H1 (cell line): ENCODE data around the gene SRPK3. TPM values are rescaled to one million over a fixed set of nuclear protein-coding genes. Genes with fewer than 3 reads are reported as not detected.

Experiments used
- CTCF ChIA-PET: fragments of 300-600 bp; sonication (Branson Sonifier 250); formaldehyde crosslinking; loops from one replicate; lab custom pipeline; 2021; ENCODE audit not compliant: partially characterized antibody; lab: Charles Lee
- POLR2A ChIA-PET: fragments of 300-600 bp; sonication (Branson Sonifier 250); formaldehyde crosslinking; loops from one replicate; lab custom pipeline; 2021; ENCODE audit warnings: inconsistent platforms; ENCODE audit not compliant: partially characterized antibody; lab: Charles Lee
- DNase-seq, 2 experiments: peaks; one replicate each; pipeline versions ENCODE4 v3.0.0 to v3.0.0-alpha.2; 2010 to 2022; ENCODE audit warnings: low spot score in 2 of 2, low read depth in 1 of 2, mixed read lengths in 1 of 2
- FAIRE-seq: peaks from 2 replicates; lab custom pipeline; 2011; peaks lifted over from hg19 to GRCh38; lab: Jason Lieb, UNC
- H2AFZ ChIP-seq: 2 replicates; pipeline ENCODE4 v1.8.1; 2012; ENCODE audit warnings: low read length, inconsistent platforms
- H2AK5ac ChIP-seq: 2 replicates; pipeline ENCODE4 v1.6.1; 2013; ENCODE audit warnings: low read depth, low read length
- H2BK120ac ChIP-seq: replicated peaks from 2 replicates; pipeline ENCODE3; 2013; ENCODE audit warnings: low read depth, low read length, inconsistent platforms
- H2BK12ac ChIP-seq: 2 replicates; pipeline ENCODE4 v1.6.1; 2013; ENCODE audit warnings: low read depth, low read length
- H2BK15ac ChIP-seq: 2 replicates; pipeline ENCODE4 v1.6.1; 2013; ENCODE audit warnings: low read length
- H2BK20ac ChIP-seq: 2 replicates; pipeline ENCODE4 v1.6.1; 2013; ENCODE audit warnings: low read length
- H2BK5ac ChIP-seq: 2 replicates; pipeline ENCODE4 v1.6.1; 2013; ENCODE audit warnings: low read depth, low read length
- H3K14ac ChIP-seq: 2 replicates; pipeline ENCODE4 v1.6.1; 2013; ENCODE audit warnings: inconsistent platforms; ENCODE audit not compliant: insufficient read length
- H3K18ac ChIP-seq: 2 replicates; pipeline ENCODE4 v1.6.1; 2013; ENCODE audit warnings: low read length; ENCODE audit errors: extremely low read depth
- H3K23ac ChIP-seq: 2 replicates; pipeline ENCODE4 v1.6.1; 2013; ENCODE audit warnings: inconsistent platforms; ENCODE audit not compliant: insufficient read length
- H3K23me2 ChIP-seq: 2 replicates; pipeline ENCODE4 v1.6.1; 2013; ENCODE audit warnings: low read depth, low read length
- H3K27ac ChIP-seq: 2 replicates; pipeline ENCODE4 v1.6.1; 2011; ENCODE audit warnings: low read depth, low read length, inconsistent platforms
- H3K27me3 ChIP-seq, 4 experiments: replicated peaks in 1 of 4; 1 replicate in 1 of 4; 2 replicates in 3 of 4; pipeline versions ENCODE4 v1.6.1 to v1.8.1; 2011 to 2013; ENCODE audit warnings: low read length in 3 of 4, mild to moderate bottlenecking in 3 of 4, inconsistent platforms in 2 of 4, mixed read lengths in 2 of 4, moderate library complexity in 1 of 4; ENCODE audit not compliant: control insufficient read depth in 3 of 4, insufficient read depth in 3 of 4; ENCODE audit errors: extremely low read depth in 1 of 4
- H3K36me3 ChIP-seq, 4 experiments: 2 replicates each; pipeline versions ENCODE4 v1.6.1 to v1.8.1; 2011 to 2013; ENCODE audit warnings: mild to moderate bottlenecking in 4 of 4, low read length in 3 of 4, moderate library complexity in 2 of 4, control low read depth in 1 of 4, inconsistent platforms in 1 of 4; ENCODE audit not compliant: insufficient read depth in 4 of 4, control insufficient read depth in 2 of 4
- H3K4ac ChIP-seq: replicated peaks from 2 replicates; pipeline ENCODE3; 2013; ENCODE audit warnings: low read length, low read depth, mixed read lengths, inconsistent platforms; ENCODE audit not compliant: insufficient read length
- H3K4me1 ChIP-seq, 4 experiments: replicated peaks in 1 of 4; 1 replicate in 1 of 4; 2 replicates in 3 of 4; pipeline versions ENCODE4 v1.6.1 to v1.8.1; 2011 to 2013; ENCODE audit warnings: low read length in 3 of 4, inconsistent platforms in 2 of 4, mixed read lengths in 1 of 4; ENCODE audit not compliant: insufficient read depth in 4 of 4, control insufficient read depth in 3 of 4
- H3K4me2 ChIP-seq, 2 experiments: 2 replicates each; pipeline versions ENCODE4 v1.6.1 to v1.8.1; 2011 to 2013; ENCODE audit warnings: low read depth in 2 of 2, low read length in 2 of 2, control low read depth in 1 of 2, inconsistent platforms in 1 of 2, mild to moderate bottlenecking in 1 of 2; ENCODE audit not compliant: insufficient read depth in 1 of 2
- H3K4me3 ChIP-seq, 4 experiments: fragments of 200-600, 300-600 bp in 1 of 4; sonication (generic), shearing (Covaris generic), sonication (Bioruptor Twin) in 1 of 4; 2 replicates each; pipeline versions ENCODE4 v1.5.1 to v1.8.1; 2011 to 2016; ENCODE audit warnings: low read length in 4 of 4, low read depth in 3 of 4, control low read depth in 2 of 4, inconsistent platforms in 2 of 4, mild to moderate bottlenecking in 2 of 4, mixed read lengths in 1 of 4, moderate library complexity in 1 of 4; ENCODE audit not compliant: insufficient read depth in 2 of 4; ENCODE audit errors: extremely low read depth in 1 of 4
- H3K56ac ChIP-seq: replicated peaks from 2 replicates; pipeline ENCODE3; 2013; ENCODE audit warnings: low read depth, mild to moderate bottlenecking, mixed read lengths, low read length, inconsistent platforms; ENCODE audit not compliant: insufficient read length
- H3K79me1 ChIP-seq: 2 replicates; pipeline ENCODE4 v1.6.1; 2013; ENCODE audit warnings: low read depth, low read length, control low read depth
- H3K79me2 ChIP-seq, 2 experiments: 2 replicates each; pipeline versions ENCODE4 v1.6.1 to v1.8.1; 2012 to 2013; ENCODE audit warnings: low read length in 2 of 2, mild to moderate bottlenecking in 2 of 2, inconsistent platforms in 1 of 2; ENCODE audit not compliant: insufficient read depth in 2 of 2, control insufficient read depth in 1 of 2
- H3K9ac ChIP-seq, 4 experiments: replicated peaks in 1 of 4; 1 replicate in 1 of 4; 2 replicates in 3 of 4; pipeline versions ENCODE4 v1.6.1 to v1.8.1; 2011 to 2013; ENCODE audit warnings: low read depth in 3 of 4, low read length in 3 of 4, control low read depth in 2 of 4, mild to moderate bottlenecking in 2 of 4, moderate library complexity in 2 of 4, inconsistent platforms in 1 of 4; ENCODE audit errors: extremely low read depth in 1 of 4
- H3K9me3 ChIP-seq, 2 experiments: 2 replicates each; pipeline versions ENCODE4 v1.6.1 to v1.8.1; 2012 to 2013; ENCODE audit warnings: mild to moderate bottlenecking in 2 of 2, moderate library complexity in 2 of 2, control low read depth in 1 of 2, inconsistent platforms in 1 of 2, low read depth in 1 of 2, low read length in 1 of 2, mixed read lengths in 1 of 2; ENCODE audit not compliant: insufficient read depth in 2 of 2
- H4K20me1 ChIP-seq, 2 experiments: replicated peaks in 1 of 2; 2 replicates each; pipeline versions ENCODE3 to v1.8.1; 2011 to 2013; ENCODE audit warnings: inconsistent platforms in 2 of 2, low read length in 2 of 2, mild to moderate bottlenecking in 1 of 2; ENCODE audit not compliant: insufficient read depth in 2 of 2, control insufficient read depth in 1 of 2
- H4K5ac ChIP-seq: 2 replicates; pipeline ENCODE4 v1.6.1; 2013; ENCODE audit warnings: low read length, low read depth, mixed read lengths, inconsistent platforms; ENCODE audit not compliant: insufficient read length
- H4K8ac ChIP-seq: 2 replicates; pipeline ENCODE4 v1.8.0; 2013; ENCODE audit warnings: mild to moderate bottlenecking, moderate library complexity, low read length, inconsistent platforms; ENCODE audit not compliant: insufficient read depth; ENCODE audit errors: extremely low read depth
- H4K91ac ChIP-seq: replicated peaks from 2 replicates; pipeline ENCODE3; 2013; ENCODE audit warnings: low read length, mixed read lengths, inconsistent platforms; ENCODE audit not compliant: insufficient read length
- ASH2L ChIP-seq: fragments of 200-600, 300-600 bp; sonication (generic); IDR thresholded peaks from one replicate; pipeline ENCODE4 v1.7.1; 2017; ENCODE audit warnings: low read length
- BCL11A ChIP-seq, 2 experiments: IDR thresholded peaks; one replicate each; pipeline ENCODE4 v1.6.1; 2011; ENCODE audit warnings: low read depth in 2 of 2, low read length in 2 of 2, mild to moderate bottlenecking in 2 of 2
- CEBPB ChIP-seq: IDR thresholded peaks from 2 replicates; pipeline ENCODE4 v1.6.1; 2012; ENCODE audit warnings: low read depth, low read length
- CHD1 ChIP-seq: IDR thresholded peaks from 2 replicates; pipeline ENCODE4 v1.6.1; 2012; ENCODE audit warnings: low read depth, low read length, improper control_type of control experiment
- CTCF ChIP-seq, 3 experiments: IDR thresholded peaks; 1 replicate in 2 of 3; 2 replicates in 1 of 3; pipeline versions ENCODE4 v1.5.1 to v1.6.1; 2011; ENCODE audit warnings: low read length in 3 of 3, mild to moderate bottlenecking in 3 of 3, inconsistent platforms in 2 of 3, low read depth in 1 of 3, moderate library complexity in 1 of 3; ENCODE audit not compliant: insufficient read depth in 1 of 3; ENCODE audit errors: control extremely low read depth in 1 of 3
- EP300 ChIP-seq, 2 experiments: IDR thresholded peaks; 1 replicate in 1 of 2; 2 replicates in 1 of 2; pipeline ENCODE4 v1.6.1; 2011 to 2012; ENCODE audit warnings: low read depth in 2 of 2, low read length in 2 of 2, mild to moderate bottlenecking in 2 of 2, borderline replicate concordance in 1 of 2, inconsistent platforms in 1 of 2, moderate library complexity in 1 of 2
- PHF8 ChIP-seq: fragments of 200-600 bp; sonication (generic); conservative IDR thresholded peaks from 2 replicates; pipeline ENCODE4 v1.7.1; 2012; ENCODE audit warnings: low read depth, mild to moderate bottlenecking, inconsistent platforms, low read length, moderate library complexity
- POU5F1 ChIP-seq: IDR thresholded peaks from 2 replicates; pipeline ENCODE4 v1.6.1; 2011; ENCODE audit warnings: low read depth, mild to moderate bottlenecking, low read length, moderate library complexity
- SAP30 ChIP-seq: fragments of 300-600 bp; sonication (generic); IDR thresholded peaks from 2 replicates; pipeline ENCODE4 v1.7.1; 2012; ENCODE audit warnings: low read length, moderate library complexity, mild to moderate bottlenecking, inconsistent platforms; ENCODE audit not compliant: insufficient read depth, insufficient replicate concordance
- ZNF274 ChIP-seq: IDR thresholded peaks from 2 replicates; pipeline ENCODE4 v1.7.0; 2012; ENCODE audit warnings: low read length, borderline replicate concordance; ENCODE audit errors: extremely low read depth
- WGBS, 2 experiments: shearing (Covaris generic) in 1 of 2; methylation state at CpG; one replicate each; pipeline versions ENCODE4 v1.1.6 to v1.1.7; 2013 to 2015; ENCODE audit warnings: low lambda C conversion rate in 2 of 2, mixed read lengths in 2 of 2, inconsistent platforms in 1 of 2, low coverage in 1 of 2, missing lambda C conversion rate in 1 of 2; ENCODE audit not compliant: insufficient replicate concordance in 2 of 2, insufficient coverage in 1 of 2, insufficient read length in 1 of 2; ENCODE audit errors: extremely low coverage in 1 of 2, missing lambda C conversion rate in 1 of 2; 5-methylcytosine and 5-hydroxymethylcytosine counted together
- polyA plus RNA-seq, 7 experiments: library from polyadenylated mRNA; depleted of rRNA in 3 of 7; stranded (reverse) in 5 of 7; unstranded in 2 of 7; fragments of >200 nt in 5 of 7; fragments of 200-250 nt in 2 of 7; gene quantifications; 1 replicate in 5 of 7; 2 replicates in 1 of 7; 4 replicates in 1 of 7; pipeline versions ENCODE4 v1.2.1 to v1.2.3, GENCODE V29; 2011 to 2013; ENCODE audit warnings: missing spikeins in 2 of 7, mixed read lengths in 2 of 7
- total RNA-seq: library from RNA; stranded (reverse); fragmentation: NEBNext Ultra II Directional; extraction: Animal tissue kit (Norgen Biotek cat#: 25700); gene quantifications from 2 replicates; pipeline ENCODE4 v1.2.1, GENCODE V29; 2021

Gene SRPK3
- total and polyA plus RNA-seq, 2 of the 8 experiments (the other 6 are each of a cell fraction or from before 2014, with no cell fraction given) = not detected

GRCh38 chrX:153736071-153736820, 44.6 kb upstream of the SRPK3 start:
- no peak overlapping the region for H2BK15ac ChIP-seq
- FAIRE-seq = no peak
- no peaks in the 10 kb centered on the region for H3K9me3 ChIP-seq
- no peak overlapping the region for H4K8ac ChIP-seq
- H3K36me3 ChIP-seq = no peaks in the 10 kb centered on the region
- POLR2A ChIA-PET = interaction anchor here (1.0 kb wide), 1 partner anchor 10 kb away, joined by 5 read pairs; no protein-coding TSS in a partner anchor
- H3K9ac ChIP-seq = no peak overlapping the region
- no peak overlapping the region for H2BK12ac ChIP-seq
- H3K23ac ChIP-seq = no peak overlapping the region
- no peak overlapping the region for H2BK5ac ChIP-seq
- no peaks in the 10 kb centered on the region for H3K27me3 ChIP-seq
- CTCF ChIA-PET = interaction anchor here (1.0 to 1.6 kb wide), 5 partner anchors 8 to 170 kb away, joined by 3 to 4 read pairs (median 3); no protein-coding TSS in a partner anchor
- no peak overlapping the region for H3K4ac ChIP-seq
- no peak overlapping the region for H2BK20ac ChIP-seq
- H2AFZ ChIP-seq = no peak overlapping the region
- no peak overlapping the region for H4K5ac ChIP-seq
- no peak overlapping the region for H3K27ac ChIP-seq
- no peak overlapping the region for H3K18ac ChIP-seq
- no peak overlapping the region for H3K4me2 ChIP-seq
- no peak overlapping the region for H4K91ac ChIP-seq
- DNase-seq = no peak
- no peak overlapping the region for H3K56ac ChIP-seq
- no peaks in the 10 kb centered on the region for H3K79me1 ChIP-seq
- H3K14ac ChIP-seq = no peak overlapping the region
- H3K79me2 ChIP-seq = no peaks in the 10 kb centered on the region
- no peaks in the 10 kb centered on the region for H4K20me1 ChIP-seq
- H2BK120ac ChIP-seq = no peak overlapping the region
- H3K4me3 ChIP-seq = no peak overlapping the region
- H2AK5ac ChIP-seq = no peak overlapping the region
- H3K4me1 ChIP-seq = peaks cover 0 to 4% (median 0%) of the 10 kb centered on the region in 4 experiments; a peak in 3 of 7 replicates
- WGBS, 2 experiments = 100% methylated on average over 4 of the region's 30 CpGs; no CpG with 5 or more reads in 1 of the 2 experiments
- H3K23me2 ChIP-seq = no peaks in the 10 kb centered on the region
- TF ChIP-seq PHF8 (no peak), BCL11A (IDR thresholded peaks at IDR 0.05; ENCODE audit: low read depth in 2 of 2, low read length in 2 of 2) (no peak), ZNF274 (no peak), EP300 (IDR thresholded peaks at IDR 0.05; ENCODE audit: borderline replicate concordance in 1 of 2, low read depth in 2 of 2, low read length in 2 of 2) (no peak), POU5F1 (no peak), ASH2L (no peak), CTCF (IDR thresholded peaks at IDR 0.05; ENCODE audit: control extremely low read depth in 1 of 3, insufficient read depth in 1 of 3, low read depth in 1 of 3, low read length in 3 of 3) (no peak), CEBPB (no peak), CHD1 (no peak), SAP30 (no peak)
